Transverse colon (tissue), 4 donors: ENCODE measurements around the gene SLIT1.

Experiments used
- CTCF ChIP-seq, 5 experiments: fragments of 200-600 bp in 3 of 5; fragments of 450-650 bp in 2 of 5; sonication (generic) in 3 of 5; IDR thresholded peaks; 1 replicate in 2 of 5; 2 replicates in 3 of 5; pipeline ENCODE4 v1.5.1; 2016 to 2017; ENCODE audit warnings: antibody characterized with exemption in 5 of 5, inconsistent platforms in 3 of 5, mild to moderate bottlenecking in 2 of 5, moderate library complexity in 1 of 5
- EP300 ChIP-seq: sonication (generic); formaldehyde crosslinking; IDR thresholded peaks from one replicate; pipeline ENCODE4 v1.6.1; 2017; ENCODE audit warnings: antibody characterized with exemption, low read depth
- POLR2A ChIP-seq: fragments of 450-650 bp; IDR thresholded peaks from one replicate; pipeline ENCODE4 v1.6.1; 2016; ENCODE audit warnings: antibody characterized with exemption, mild to moderate bottlenecking, moderate library complexity
- POLR2AphosphoS5 ChIP-seq, 3 donors: sonication (generic); formaldehyde crosslinking; IDR thresholded peaks; one replicate each; pipeline ENCODE4 v1.6.1; 2016; ENCODE audit warnings: antibody characterized with exemption in 3 of 3

- TF ChIP-seq POLR2A (no peak), CTCF (IDR thresholded peaks at IDR 0.05) (no peak), EP300 (no peak), POLR2AphosphoS5 (IDR thresholded peaks at IDR 0.05) (no peak)
Measured at GRCh38 chr10:97183314-97183713, 2.4 kb downstream of the SLIT1 start.
